Ishikawa (cell line): Measurements from ENCODE around the gene RETREG3.

Experiments used
- CEBPB ChIP-seq: IDR thresholded peaks from 2 replicates; pipeline ENCODE4 v1.6.1; 2012
- EGR1 ChIP-seq: IDR thresholded peaks from 2 replicates; pipeline ENCODE4 v1.6.1; 2012
- EP300 ChIP-seq: IDR thresholded peaks from 2 replicates; pipeline ENCODE4 v1.6.1; 2012; ENCODE audit warnings: borderline replicate concordance
- NFIC ChIP-seq: IDR thresholded peaks from 2 replicates; pipeline ENCODE4 v1.6.1; 2012
- RAD21 ChIP-seq: IDR thresholded peaks from 2 replicates; pipeline ENCODE4 v1.6.1; 2012; ENCODE audit warnings: low read depth
- REST ChIP-seq: IDR thresholded peaks from 2 replicates; pipeline ENCODE4 v1.6.1; 2012; ENCODE audit warnings: low read depth, mild to moderate bottlenecking
- TAF1 ChIP-seq: IDR thresholded peaks from 2 replicates; pipeline ENCODE4 v1.6.1; 2012; ENCODE audit warnings: low read depth, mild to moderate bottlenecking
- TCF12 ChIP-seq: IDR thresholded peaks from 2 replicates; pipeline ENCODE4 v1.6.1; 2012; ENCODE audit warnings: low read depth
- TEAD4 ChIP-seq: IDR thresholded peaks from 2 replicates; pipeline ENCODE4 v1.6.1; 2012
- USF1 ChIP-seq: IDR thresholded peaks from 2 replicates; pipeline ENCODE4 v1.6.1; 2012
- YY1 ChIP-seq: IDR thresholded peaks from 2 replicates; pipeline ENCODE4 v1.6.1; 2012; ENCODE audit warnings: low read depth

GRCh38 chr17:42591411-42591810, 17.8 kb downstream of the RETREG3 start:
- TF ChIP-seq EP300 (no peak), CEBPB (no peak), TEAD4 (no peak), RAD21 (no peak), USF1 (no peak), REST (no peak), NFIC (no peak), YY1 (no peak), TAF1 (no peak), EGR1 (no peak), TCF12 (no peak)
